Parathyroid adenoma (tissue), 2 donors: Measurements from ENCODE around the gene GRIK4.

ENCODE experiments used
- H2AFZ ChIP-seq: fragments of 300-600 bp; sonication (generic); one replicate; pipeline ENCODE4 v1.7.0; 2017; ENCODE audit warnings: antibody characterized with exemption, mild to moderate bottlenecking
- H3K27ac ChIP-seq: fragments of 300-600 bp; sonication (generic); one replicate; pipeline ENCODE4 v1.7.0; 2017
- H3K27me3 ChIP-seq: fragments of 300-600 bp; sonication (generic); one replicate; pipeline ENCODE4 v1.7.0; 2017; ENCODE audit warnings: low read length; ENCODE audit not compliant: control insufficient read depth, insufficient read depth
- H3K36me3 ChIP-seq: fragments of 300-600 bp; sonication (generic); one replicate; pipeline ENCODE4 v1.7.0; 2017; ENCODE audit warnings: low read length; ENCODE audit not compliant: control insufficient read depth, insufficient read depth
- H3K4me1 ChIP-seq: fragments of 300-600 bp; sonication (generic); one replicate; pipeline ENCODE4 v1.7.0; 2017; ENCODE audit warnings: control low read depth
- H3K4me2 ChIP-seq: fragments of 300-600 bp; sonication (generic); one replicate; pipeline ENCODE4 v1.7.0; 2017; ENCODE audit warnings: low read length
- H3K4me3 ChIP-seq: fragments of 300-600 bp; sonication (generic); one replicate; pipeline ENCODE4 v1.7.0; 2017; ENCODE audit warnings: low read depth, low read length
- H3K79me2 ChIP-seq: fragments of 300-600 bp; sonication (generic); one replicate; pipeline ENCODE4 v1.7.0; 2017; ENCODE audit warnings: control low read depth
- H3K9ac ChIP-seq: fragments of 300-600 bp; sonication (generic); one replicate; pipeline ENCODE4 v1.7.0; 2017; ENCODE audit warnings: mild to moderate bottlenecking
- H3K9me3 ChIP-seq: fragments of 300-600 bp; sonication (generic); one replicate; pipeline ENCODE4 v1.7.0; 2017; ENCODE audit warnings: low read length; ENCODE audit not compliant: control insufficient read depth
- TF ChIP-seq, protein P1 (sequence below): fragments of 300-600 bp; sonication (generic); IDR thresholded peaks from one replicate; pipeline ENCODE4 v1.7.0; 2017; ENCODE audit warnings: antibody characterized with exemption, mild to moderate bottlenecking
- donor health status: primary hyperparathyroidism.

The GRIK4 gene

DNA sequence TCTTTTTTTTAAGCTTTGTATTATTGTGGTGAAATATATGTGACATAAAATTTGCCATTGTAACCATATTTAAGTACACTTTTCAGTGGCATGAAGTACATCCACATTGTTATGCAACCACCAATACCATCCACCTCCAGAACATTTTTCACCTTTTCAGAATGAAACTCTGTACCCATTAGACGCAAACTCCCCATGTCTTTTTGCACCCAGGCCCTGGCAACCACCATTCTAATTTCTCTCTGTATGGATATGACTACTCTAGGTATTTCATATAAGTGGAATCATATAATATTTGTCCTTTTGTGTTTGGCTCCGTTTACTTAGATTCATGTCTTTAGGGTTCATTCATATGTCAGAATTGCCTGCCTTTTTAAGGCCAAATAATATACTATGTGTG, 329.5 kb downstream of the GRIK4 start:
- no peaks in the 10 kb centered on the region for H3K27me3 ChIP-seq
- H3K27ac ChIP-seq: no peak overlapping the region
- TF ChIP-seq, protein P1, sequence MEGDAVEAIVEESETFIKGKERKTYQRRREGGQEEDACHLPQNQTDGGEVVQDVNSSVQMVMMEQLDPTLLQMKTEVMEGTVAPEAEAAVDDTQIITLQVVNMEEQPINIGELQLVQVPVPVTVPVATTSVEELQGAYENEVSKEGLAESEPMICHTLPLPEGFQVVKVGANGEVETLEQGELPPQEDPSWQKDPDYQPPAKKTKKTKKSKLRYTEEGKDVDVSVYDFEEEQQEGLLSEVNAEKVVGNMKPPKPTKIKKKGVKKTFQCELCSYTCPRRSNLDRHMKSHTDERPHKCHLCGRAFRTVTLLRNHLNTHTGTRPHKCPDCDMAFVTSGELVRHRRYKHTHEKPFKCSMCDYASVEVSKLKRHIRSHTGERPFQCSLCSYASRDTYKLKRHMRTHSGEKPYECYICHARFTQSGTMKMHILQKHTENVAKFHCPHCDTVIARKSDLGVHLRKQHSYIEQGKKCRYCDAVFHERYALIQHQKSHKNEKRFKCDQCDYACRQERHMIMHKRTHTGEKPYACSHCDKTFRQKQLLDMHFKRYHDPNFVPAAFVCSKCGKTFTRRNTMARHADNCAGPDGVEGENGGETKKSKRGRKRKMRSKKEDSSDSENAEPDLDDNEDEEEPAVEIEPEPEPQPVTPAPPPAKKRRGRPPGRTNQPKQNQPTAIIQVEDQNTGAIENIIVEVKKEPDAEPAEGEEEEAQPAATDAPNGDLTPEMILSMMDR: no peak
- H3K9me3 ChIP-seq: no peaks in the 10 kb centered on the region
- no peak overlapping the region for H3K9ac ChIP-seq
- H3K79me2 ChIP-seq: no peaks in the 10 kb centered on the region
- no peaks in the 10 kb centered on the region for H3K4me1 ChIP-seq
- H3K4me3 ChIP-seq: no peak overlapping the region
- H3K36me3 ChIP-seq: no peaks in the 10 kb centered on the region
- H2AFZ ChIP-seq: no peak overlapping the region
- H3K4me2 ChIP-seq: no peak overlapping the region

DNA sequence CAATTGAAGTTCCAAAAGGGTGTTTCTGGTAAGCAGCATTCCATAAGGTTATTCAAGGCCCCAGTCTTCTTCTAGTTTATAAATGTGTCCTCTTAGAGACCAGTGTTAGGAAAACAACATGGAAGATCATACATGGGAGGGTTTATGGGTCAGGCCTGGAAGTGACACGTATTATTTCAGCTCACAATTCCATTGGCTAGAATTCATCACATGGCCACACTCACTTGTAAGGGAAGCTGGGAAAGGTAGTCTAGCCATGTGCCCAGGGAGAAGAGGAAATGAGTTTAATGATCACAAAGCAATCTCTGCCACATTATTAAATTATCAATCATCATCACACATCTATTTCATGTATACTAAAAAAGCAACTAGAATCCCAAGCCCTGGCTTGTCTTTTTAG, 330.6 kb downstream of the GRIK4 start:
- no peak overlapping the region for H3K4me3 ChIP-seq
- no peak overlapping the region for H2AFZ ChIP-seq
- H3K9ac ChIP-seq: no peak overlapping the region
- H3K27me3 ChIP-seq: no peaks in the 10 kb centered on the region
- TF ChIP-seq, protein P1: no peak
- H3K9me3 ChIP-seq: no peaks in the 10 kb centered on the region
- no peaks in the 10 kb centered on the region for H3K36me3 ChIP-seq
- H3K27ac ChIP-seq: no peak overlapping the region
- no peaks in the 10 kb centered on the region for H3K4me1 ChIP-seq
- no peak overlapping the region for H3K4me2 ChIP-seq
- H3K79me2 ChIP-seq: no peaks in the 10 kb centered on the region

DNA sequence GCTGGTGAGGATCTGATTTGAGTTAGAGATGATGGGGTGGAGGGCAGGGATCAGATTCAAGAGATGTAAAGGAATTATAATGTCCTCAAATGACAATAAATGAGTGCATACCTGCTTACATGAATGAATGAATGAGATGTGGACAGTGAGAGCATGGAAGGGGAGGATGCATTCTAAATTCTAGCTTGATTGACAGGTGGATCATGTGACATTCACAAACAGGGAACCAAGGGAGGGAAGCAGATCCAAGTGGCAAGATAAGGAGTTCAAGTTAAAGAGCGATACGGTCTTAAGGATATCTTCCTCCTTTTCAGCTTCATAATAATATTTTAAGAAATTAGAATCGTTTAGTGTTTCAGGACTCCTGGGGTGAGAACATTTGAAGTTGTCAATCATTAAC, 341.9 kb downstream of the GRIK4 start:
- Histone ChIP-seq H3K36me3 (no peaks in the 10 kb centered on the region), H3K4me3 (no peak overlapping the region), H3K9me3 (no peaks in the 10 kb centered on the region), H3K79me2 (no peaks in the 10 kb centered on the region), H3K4me2 (no peak overlapping the region), H3K27ac (no peak overlapping the region), H3K27me3 (no peaks in the 10 kb centered on the region), H3K9ac (no peak overlapping the region), H3K4me1 (no peaks in the 10 kb centered on the region), H2AFZ (no peak overlapping the region)
- TF ChIP-seq, protein P1: no peak

DNA sequence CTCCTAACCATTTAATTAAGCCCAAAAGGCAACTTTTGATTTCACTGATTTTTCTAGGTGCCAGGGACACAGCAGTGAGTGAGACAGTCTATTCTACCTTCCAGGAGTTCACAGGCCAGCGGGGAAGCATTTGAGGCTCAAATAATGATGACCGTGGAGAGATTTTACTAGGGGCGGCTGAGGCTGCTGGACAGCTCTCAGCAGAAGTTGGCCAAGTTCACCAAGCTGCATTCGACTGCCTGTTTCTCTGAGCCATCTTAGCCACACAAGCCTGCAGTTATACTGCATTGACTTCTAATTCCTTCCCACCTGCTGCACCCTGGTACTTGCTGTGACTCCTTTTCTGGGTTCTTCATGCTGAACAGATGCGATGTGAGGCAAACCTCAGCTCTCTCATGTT, 343.4 kb downstream of the GRIK4 start:
- TF ChIP-seq, protein P1: no peak
- Histone ChIP-seq H2AFZ (no peak overlapping the region), H3K27ac (no peak overlapping the region), H3K9ac (no peak overlapping the region), H3K4me3 (no peak overlapping the region), H3K9me3 (no peaks in the 10 kb centered on the region), H3K4me2 (no peak overlapping the region), H3K36me3 (no peaks in the 10 kb centered on the region), H3K4me1 (no peaks in the 10 kb centered on the region), H3K27me3 (no peaks in the 10 kb centered on the region), H3K79me2 (no peaks in the 10 kb centered on the region)

DNA sequence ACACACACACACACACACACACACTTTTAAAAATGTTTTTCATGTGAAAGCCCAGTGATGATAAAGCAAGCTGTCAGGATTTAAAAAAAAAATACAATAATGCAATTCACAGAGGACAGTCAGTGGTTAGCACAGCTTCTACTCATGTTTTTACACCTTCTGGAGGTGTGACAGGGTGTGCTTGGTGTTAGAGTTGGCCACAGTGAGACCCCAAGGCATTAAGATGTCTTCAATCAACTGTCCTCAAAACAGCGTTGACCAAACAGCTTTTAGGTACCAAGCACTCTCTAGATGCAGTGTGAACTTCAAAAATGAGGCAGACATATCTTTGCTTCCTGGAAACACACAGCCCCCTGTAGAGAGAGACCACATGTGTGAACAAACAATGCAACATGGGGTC, 346.0 kb downstream of the GRIK4 start:
- H3K9ac ChIP-seq: no peak overlapping the region
- TF ChIP-seq, protein P1: no peak
- H2AFZ ChIP-seq: no peak overlapping the region
- H3K36me3 ChIP-seq: no peaks in the 10 kb centered on the region
- no peak overlapping the region for H3K27ac ChIP-seq
- no peaks in the 10 kb centered on the region for H3K27me3 ChIP-seq
- no peaks in the 10 kb centered on the region for H3K79me2 ChIP-seq
- H3K4me3 ChIP-seq: no peak overlapping the region
- no peak overlapping the region for H3K4me2 ChIP-seq
- H3K4me1 ChIP-seq: no peaks in the 10 kb centered on the region
- H3K9me3 ChIP-seq: no peaks in the 10 kb centered on the region
